Measurements from ENCODE around the gene ALDH1L1. TPM values are rescaled to one million over a fixed set of nuclear protein-coding genes. Genes with fewer than 3 reads are reported as not detected.

The ALDH1L1 gene
- total and polyA plus RNA-seq, 2 of the 13 experiments (the other 11 are each of a cell fraction or from before 2014, with no cell fraction given), result 11.2 to 28.7 TPM

DNA sequence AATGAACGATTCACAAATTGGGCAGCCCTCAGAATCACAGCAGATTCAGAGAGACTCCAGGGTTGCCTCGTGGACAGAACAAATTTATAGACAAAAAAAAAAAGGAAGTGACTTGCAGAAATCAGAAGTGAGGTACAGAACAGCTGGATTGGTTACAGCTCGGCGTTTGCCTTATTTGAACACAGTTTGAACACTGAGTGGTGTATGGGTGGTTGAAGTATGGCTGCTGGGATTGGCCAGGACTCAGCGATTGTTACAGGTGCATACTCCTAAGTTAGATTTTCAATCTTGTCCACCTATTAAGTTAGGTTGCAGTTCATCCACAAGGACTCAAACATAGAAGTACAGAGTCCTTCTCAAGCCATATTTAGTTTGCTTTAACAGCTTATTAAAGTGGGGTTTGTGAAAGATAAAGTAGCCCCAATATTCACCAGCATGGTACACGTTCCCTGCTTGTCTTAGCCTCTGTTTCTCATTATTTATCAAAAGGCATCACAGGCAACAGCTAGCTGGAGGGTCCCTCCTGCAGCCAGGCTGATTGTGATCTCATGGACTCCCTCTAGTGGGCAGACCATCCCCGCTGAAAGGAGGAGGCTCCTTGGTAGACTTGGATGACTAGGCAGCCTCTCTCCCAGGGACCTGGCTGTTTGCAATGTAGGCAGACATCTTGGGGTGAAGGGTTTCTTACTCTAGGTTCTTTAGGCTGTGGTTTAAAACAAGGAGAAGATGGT, 17.6 kb upstream of the ALDH1L1 start (continued):
- TF ChIP-seq, protein P1, sequence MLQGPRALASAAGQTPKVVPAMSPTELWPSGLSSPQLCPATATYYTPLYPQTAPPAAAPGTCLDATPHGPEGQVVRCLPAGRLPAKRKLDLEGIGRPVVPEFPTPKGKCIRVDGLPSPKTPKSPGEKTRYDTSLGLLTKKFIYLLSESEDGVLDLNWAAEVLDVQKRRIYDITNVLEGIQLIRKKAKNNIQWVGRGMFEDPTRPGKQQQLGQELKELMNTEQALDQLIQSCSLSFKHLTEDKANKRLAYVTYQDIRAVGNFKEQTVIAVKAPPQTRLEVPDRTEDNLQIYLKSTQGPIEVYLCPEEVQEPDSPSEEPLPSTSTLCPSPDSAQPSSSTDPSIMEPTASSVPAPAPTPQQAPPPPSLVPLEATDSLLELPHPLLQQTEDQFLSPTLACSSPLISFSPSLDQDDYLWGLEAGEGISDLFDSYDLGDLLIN (CRISPR knock-in tag; IDR thresholded peaks at IDR 0.05; ENCODE audit: borderline replicate concordance), result no peak
- TF ChIP-seq LCORL (IDR thresholded peaks at IDR 0.05) (no peak), LCORL (CRISPR knock-in tag; IDR thresholded peaks at IDR 0.05) (no peak), E2F5 (CRISPR knock-in tag; conservative IDR thresholded peaks at IDR 0.05) (no peak), TARDBP (CRISPR knock-in tag; IDR thresholded peaks at IDR 0.05) (no peak; the same call in 1 of the 2 replicates), FOSL2 (CRISPR knock-in tag; IDR thresholded peaks at IDR 0.05) (peak; percentile 50), ZNF326 (CRISPR knock-in tag; IDR thresholded peaks at IDR 0.05; ENCODE audit: borderline replicate concordance) (no peak), PRMT3 (CRISPR knock-in tag; IDR thresholded peaks at IDR 0.05; ENCODE audit: borderline replicate concordance, low read depth) (no peak), KLF11 (CRISPR knock-in tag; IDR thresholded peaks at IDR 0.05) (no peak), SATB2 (CRISPR knock-in tag; IDR thresholded peaks at IDR 0.05) (no peak), ZSCAN9 (CRISPR knock-in tag; IDR thresholded peaks at IDR 0.05; ENCODE audit: borderline replicate concordance) (no peak), SAFB2 (CRISPR knock-in tag; IDR thresholded peaks at IDR 0.05; ENCODE audit: borderline replicate concordance, low read depth) (no peak), ZNF362 (CRISPR knock-in tag; IDR thresholded peaks at IDR 0.05; ENCODE audit: borderline replicate concordance) (no peak), KAT8 (CRISPR knock-in tag; IDR thresholded peaks at IDR 0.05) (peak; percentile 36; the same call in 1 of the 2 replicates), CENPT (CRISPR knock-in tag; IDR thresholded peaks at IDR 0.05; ENCODE audit: low read depth) (no peak), HHEX (CRISPR knock-in tag; IDR thresholded peaks at IDR 0.05) (no peak), ZNF781 (CRISPR knock-in tag; IDR thresholded peaks at IDR 0.05; ENCODE audit: borderline replicate concordance, not compliant biosample characterization) (no peak), ZNF296 (CRISPR knock-in tag; conservative IDR thresholded peaks at IDR 0.05) (no peak), NONO (IDR thresholded peaks at IDR 0.05) (no peak), NONO (CRISPR knock-in tag; conservative IDR thresholded peaks at IDR 0.05) (no peak), ZNF563 (CRISPR knock-in tag; IDR thresholded peaks at IDR 0.05) (no peak), NFE2 (CRISPR knock-in tag; IDR thresholded peaks at IDR 0.05) (peak; percentile 59; the same call in 1 of the 2 replicates), TEAD3 (CRISPR knock-in tag; optimal IDR thresholded peaks at IDR 0.05; ENCODE audit: borderline replicate concordance) (peak; percentile 22), YY1 (IDR thresholded peaks at IDR 0.05; ENCODE audit: insufficient read depth, insufficient replicate concordance, low read depth, low read length) (peak; percentile 36), ZNF282 (IDR thresholded peaks at IDR 0.05; ENCODE audit: partially characterized antibody) (no peak), HOXA3 (CRISPR knock-in tag; IDR thresholded peaks at IDR 0.05) (no peak), ZNF317 (CRISPR knock-in tag; IDR thresholded peaks at IDR 0.05) (0 out of 2 replicates have a peak, but pooled peaks have one; percentile 45)

Data from HepG2 (cell line).